HG02870 (cell line): ENCODE measurements around the gene TNRC6C.
"Not testable (repeated sequence)": the region's sequence is repeated elsewhere in the genome, so short reads cannot be mapped to it uniquely, and the experiment has no call there.

Experiments
- ATAC-seq: cut with Tn5 transposase; IDR thresholded peaks from one replicate; pipeline ENCODE4 v1.9.1; 2021; ENCODE audit warnings: mild to moderate bottlenecking, moderate library complexity; ENCODE audit not compliant: unreplicated experiment

Gene TNRC6C

DNA sequence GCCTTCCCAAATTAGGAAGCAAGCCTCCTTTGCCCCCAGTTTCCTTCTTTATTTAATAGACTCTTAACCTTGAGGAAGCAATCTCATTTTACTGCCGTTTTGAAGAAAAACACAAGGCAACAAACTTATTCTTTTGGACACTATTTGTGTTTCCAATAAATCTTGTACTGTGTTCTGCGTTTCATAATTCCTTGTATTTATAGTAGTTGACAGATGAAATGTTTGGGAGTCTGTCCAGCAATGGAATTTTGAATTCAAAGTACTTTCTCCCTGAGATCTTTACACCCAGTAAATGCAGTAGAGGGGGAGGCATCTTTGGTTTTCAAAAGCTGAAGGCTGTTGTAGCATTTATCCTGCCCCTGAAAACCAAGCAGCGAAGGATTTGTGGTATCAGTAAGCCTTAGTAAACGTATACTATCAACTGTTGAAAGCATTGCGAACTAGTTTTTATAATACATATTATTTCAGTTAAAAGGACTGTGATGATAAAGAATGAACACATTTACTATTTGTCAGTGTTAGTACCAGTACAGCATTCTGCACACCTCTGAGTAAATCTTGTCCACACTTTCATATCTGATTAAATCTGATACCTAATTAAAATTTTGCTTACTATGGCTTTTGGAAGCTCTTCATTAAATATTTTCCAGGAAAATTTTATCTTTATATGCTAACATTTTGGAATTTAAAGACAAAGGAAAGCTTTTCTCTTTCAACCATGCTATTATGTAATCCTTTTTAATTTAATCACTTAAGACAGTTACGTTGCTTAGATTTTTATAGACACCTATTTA is 83.1 kb downstream of the TNRC6C start:
- no peak for ATAC-seq

DNA sequence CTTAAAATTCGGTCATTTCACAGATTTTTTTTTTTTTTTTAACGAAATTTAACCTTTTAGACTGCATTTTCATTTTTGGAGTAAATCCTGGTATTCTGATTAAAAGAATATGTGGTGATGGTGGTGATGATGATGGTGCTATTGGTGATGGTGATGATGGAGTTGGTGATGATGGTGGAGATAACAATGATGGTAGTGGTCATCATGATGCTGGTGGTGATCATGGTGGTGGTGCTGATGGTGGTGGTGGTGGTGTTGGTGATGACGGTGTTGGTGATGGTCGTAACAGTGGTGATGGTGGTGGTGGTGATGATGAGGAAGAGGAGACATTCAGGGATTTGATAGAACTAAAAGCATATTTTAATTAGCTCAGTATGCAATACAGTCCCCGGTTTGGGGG is 84.0 kb downstream of the TNRC6C start:
- ATAC-seq: no peak

DNA sequence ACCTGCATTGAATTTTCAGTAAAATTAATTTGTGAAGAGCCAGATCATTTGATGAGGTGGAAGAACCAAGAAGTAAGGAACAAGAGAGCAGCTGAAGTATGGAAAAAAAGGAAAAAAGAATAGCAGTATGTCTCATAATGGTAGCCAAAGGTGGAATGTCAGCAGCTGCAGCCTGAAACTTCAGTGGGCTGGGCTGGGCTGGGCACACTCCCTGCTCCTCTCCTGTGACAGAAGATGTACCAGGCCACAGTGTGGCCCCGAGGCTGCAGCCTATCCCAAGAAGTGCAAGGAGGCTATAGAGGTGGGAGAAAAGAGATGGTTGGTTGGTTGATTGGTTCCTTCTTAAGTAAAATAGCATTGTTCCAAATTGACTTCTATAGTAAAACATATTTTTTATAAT is 84.5 kb downstream of the TNRC6C start:
- ATAC-seq: no peak

DNA sequence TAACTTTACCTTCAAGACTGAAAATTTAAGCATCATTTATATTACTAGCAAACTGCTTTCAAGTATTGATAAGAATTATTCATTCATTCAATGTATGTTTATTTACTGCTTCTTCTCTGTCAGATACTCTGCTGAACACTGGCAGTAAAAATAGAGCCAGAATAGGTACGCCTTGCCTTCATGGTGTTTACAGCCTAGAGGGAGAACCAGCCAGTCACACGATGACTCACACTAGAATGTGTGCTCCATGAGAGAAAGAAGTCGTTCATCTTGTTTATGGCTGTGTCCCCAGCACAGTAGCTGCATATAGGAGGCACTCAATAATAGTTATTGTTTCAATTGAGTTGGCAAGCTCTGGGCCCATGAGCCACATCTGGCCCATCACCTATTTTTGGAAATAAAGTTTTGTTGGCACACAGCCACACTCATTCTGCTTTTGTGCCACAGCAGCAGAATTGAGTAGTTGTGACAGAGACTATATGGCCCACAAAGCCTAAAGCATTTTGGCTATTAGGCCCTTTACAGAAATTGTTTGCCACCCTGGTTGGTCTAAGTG is 85.9 kb downstream of the TNRC6C start:
- ATAC-seq: no peak

DNA sequence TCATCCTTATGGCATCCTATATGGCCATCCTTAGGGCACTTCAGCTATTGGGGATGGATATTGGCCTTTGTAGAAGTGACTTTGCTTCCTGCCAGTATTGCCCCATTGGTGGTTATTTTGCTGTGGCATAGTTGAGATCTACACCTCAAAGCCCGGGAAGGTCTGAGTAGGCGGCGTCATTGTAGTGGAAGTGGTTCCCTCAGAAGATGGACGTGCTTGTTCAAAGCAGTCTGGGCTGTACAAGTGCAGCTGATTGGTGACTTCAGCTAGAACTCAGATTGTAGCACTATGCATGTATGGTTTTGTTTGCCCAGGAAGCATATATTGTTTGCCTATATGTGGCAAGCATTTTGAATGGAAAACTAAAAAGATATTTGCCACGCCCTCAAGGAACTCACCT is 86.8 kb downstream of the TNRC6C start:
- no peak for ATAC-seq

DNA sequence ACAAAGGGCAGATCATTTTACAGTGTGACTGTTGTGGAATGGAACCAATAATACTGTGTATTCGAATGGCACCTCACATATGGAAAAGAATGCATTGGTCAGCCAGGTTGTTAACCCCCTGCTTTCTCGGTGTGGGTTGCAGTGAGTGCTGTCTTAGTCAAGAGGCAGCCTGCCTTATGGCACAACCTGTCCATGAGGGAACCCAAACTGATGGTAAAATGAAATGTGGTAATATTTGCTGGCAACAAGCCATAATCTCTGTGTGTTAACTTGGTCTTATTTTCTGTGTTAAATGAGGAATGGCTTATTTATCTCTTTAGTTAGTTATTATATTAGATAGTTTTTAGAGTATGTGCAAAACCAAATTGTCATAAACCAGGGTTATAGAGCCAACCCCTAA is 88.4 kb downstream of the TNRC6C start:
- ATAC-seq: no peak

DNA sequence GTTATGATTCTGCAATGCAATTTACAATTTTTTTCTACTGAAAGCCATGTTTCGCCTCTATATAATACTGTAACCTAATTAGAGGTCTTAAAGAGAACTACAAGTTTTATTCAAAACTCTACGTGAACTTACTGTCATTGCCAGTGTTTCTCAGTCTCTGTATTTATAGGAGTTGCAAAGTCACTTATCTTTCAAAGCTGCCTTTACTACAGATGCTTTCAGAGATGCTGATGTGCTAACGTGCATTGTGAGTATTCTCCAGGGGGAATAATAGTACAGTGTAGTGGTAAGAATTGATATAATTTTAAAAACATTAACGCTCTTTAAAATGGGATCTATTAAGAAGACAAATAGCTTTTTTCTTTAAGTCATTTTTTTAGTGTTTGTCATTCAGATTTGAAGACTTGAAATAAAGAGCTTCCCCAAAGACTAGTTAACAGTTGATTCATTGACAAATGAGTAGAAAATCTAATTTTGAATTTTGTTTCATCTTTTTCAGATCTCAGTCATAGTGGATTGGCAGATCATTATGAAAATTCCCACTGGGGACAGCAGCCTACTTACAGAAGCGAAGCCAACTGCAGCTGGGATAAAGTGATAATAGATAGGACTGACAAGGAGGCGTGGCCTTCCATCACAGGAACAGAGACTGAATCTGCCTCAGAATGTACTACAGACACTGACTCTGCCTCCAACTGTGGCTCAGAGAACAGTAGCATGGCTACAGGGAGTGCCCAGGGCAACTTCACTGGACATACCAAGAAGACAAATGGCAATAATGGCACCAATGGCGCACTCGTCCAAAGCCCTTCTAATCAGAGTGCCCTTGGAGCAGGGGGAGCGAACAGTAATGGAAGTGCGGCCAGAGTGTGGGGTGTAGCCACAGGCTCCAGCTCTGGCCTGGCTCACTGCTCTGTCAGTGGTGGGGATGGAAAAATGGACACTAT is 90.1 kb downstream of the TNRC6C start:
- no peak for ATAC-seq

DNA sequence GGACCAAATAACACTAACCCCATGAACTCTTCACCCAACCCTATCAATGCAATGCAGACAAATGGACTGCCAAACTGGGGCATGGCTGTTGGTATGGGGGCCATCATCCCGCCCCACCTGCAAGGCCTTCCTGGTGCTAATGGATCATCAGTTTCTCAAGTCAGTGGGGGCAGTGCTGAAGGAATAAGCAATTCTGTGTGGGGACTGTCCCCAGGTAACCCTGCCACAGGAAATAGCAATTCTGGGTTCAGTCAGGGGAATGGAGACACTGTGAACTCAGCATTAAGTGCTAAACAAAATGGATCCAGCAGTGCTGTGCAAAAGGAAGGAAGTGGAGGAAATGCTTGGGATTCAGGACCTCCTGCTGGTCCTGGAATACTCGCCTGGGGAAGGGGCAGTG is 91.1 kb downstream of the TNRC6C start:
- ATAC-seq: no peak

DNA sequence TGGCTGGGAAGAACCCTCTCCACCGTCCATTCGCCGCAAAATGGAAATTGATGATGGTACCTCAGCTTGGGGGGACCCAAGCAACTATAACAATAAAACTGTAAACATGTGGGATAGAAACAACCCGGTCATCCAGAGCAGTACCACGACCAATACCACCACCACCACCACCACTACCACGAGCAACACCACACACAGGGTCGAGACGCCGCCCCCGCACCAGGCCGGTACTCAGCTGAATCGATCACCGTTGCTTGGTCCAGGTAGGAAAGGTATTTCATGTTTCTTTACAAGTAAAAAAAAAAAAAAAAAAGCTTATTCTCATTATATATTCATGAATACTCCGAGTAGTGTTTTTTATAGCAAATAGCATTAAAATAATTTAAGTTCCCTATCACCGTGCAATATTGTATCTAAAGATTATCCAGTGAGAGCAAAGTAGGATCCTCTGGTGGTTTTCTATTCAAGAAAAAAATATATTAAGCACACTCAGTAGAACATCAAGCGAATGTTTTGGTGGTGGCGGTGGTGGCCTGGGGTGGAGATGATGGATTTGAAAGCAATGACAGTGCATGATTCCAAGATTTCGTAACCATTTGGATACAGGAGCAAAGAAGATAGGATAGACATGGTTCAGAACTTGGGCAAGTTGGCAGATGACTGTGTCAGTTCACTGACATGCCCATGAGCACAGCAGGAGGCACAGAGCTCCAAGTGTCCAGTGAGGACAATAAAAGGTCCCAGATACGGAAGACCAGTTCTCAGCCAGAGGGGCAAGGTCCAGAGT is 92.9 kb downstream of the TNRC6C start:
- ATAC-seq: no peak

DNA sequence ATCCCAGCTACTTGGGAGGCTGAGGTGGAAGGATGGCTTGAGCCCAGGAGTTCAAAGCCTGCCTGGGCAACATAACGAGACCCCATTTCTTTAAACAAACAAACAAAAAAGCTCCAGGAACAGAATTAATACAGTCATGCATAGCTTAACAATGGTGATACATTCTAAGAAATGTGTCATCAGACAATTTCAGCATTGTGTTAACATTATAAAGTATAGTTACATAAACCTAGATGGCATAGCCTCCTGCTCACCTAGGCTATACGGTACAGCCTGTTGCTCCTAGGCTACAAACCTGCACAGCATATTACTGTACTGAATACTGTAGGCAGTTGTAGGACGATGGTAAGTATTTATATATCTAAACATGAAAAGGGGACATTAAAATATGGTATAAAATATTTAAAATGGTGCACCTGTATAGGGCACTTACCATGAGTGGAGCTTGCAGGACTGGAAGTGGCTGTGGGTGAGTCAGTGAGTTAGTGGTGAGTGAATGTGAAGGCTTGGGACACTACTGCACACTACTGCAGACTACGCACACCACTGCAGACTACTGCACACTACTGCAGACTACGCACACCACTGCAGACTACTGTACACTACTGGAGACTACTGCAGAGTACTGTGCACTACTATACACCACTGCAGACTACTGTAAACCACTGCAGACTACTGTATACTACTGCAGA is 95.4 kb downstream of the TNRC6C start:
- no peak for ATAC-seq

DNA sequence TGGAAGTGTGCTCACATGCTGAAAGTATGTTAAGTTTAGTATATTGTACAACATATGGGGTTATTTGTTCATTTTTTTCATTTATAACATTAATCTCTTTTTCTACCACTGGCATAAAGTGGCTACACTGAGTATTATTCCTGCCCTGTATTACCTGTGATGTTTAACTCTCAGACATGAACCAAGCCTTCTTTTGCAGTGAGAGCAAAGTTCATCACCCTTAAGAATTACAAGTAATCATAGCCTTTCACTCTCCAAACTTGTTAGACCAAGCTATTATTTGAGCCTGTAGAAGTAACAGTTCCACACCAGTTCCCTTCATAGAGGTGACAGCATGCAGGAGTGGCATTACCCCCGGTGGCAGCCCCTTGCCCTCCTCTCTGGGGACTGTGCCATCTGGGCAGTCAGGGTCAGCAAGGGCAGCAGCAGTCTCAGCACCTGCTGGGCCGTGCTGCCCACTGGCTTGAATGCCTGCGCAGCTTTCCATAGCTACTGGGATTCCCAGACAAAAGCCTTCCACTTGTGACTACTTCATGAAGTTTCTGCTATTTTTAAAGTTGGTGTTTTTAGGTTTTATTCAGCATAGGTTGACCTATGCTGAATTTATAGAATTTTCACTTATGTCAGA is 98.7 kb downstream of the TNRC6C start:
- no peak for ATAC-seq

DNA sequence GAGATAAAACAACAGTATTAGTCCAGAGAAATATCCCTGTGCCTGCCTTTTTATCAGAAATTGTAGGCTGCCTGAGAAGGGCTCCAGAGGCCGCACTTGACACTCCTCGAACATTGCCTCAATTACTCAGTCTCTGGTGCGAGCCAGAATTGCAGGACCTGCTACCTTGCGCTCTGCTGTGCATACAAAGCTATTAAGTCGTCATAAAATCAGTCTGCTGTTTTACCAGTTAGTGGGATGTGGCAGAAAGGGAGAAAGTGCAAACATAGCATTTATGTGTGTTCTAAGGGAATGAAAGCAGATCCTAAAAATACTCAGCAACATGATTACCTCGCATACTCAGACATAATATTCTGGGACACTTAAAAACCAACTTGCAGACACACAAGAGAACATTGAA is 99.5 kb downstream of the TNRC6C start:
- ATAC-seq: no peak

DNA sequence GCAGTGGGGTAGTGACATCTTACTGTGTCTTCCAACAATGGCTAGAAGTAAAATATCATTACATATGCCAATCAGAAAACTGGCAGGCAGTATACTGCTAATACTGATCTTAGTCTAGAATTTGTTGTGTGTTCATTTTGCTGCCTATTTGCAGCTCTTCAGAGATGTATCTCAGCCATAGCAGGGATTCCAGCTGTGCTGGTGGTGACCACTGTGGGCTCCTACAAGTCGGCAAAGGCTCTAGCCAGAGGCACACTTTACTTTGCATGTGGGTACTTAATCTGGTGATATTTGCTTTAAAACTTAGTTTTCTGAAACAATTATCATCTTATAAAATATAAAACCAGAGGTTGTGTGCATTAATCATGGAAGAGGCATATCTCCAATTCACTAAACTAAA is 100.1 kb downstream of the TNRC6C start:
- ATAC-seq: no peak

DNA sequence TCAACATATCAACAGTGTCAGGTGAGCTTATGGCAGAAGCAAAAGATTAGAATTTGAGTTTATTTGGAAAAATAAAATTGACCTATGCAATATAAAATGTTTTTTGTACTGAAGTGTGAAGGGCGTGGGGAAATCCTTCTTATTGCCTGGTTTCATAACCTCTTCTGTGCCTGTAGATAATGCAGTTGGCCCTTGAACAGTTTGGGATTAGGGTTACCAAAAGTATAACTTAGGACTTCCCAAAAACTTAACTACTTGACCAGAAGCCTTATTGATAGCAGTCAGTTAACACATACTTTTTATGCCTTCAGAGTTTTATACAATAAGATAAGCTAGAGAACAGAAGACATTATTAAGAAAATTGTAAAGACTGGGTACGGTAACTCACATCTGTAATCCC is 104.1 kb downstream of the TNRC6C start:
- ATAC-seq: no peak

DNA sequence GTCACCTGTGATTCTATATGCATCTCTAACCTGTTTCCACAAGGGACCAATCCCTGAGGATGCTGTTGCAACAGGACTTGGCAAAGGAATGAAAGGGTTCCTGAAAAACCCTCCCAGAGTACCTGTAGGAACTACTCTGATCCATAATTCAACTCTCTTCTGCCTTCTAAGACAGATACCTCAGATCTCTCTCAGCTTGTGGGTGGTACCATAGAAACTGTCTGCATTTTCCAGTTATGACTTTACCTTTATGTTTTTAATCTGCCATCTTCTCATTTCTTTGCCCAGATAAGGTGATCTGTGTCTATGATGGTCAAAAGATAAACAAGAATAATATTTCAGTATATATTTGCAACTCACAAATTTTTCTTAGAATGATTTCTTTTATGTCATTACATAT is 105.0 kb downstream of the TNRC6C start:
- ATAC-seq: no peak

DNA sequence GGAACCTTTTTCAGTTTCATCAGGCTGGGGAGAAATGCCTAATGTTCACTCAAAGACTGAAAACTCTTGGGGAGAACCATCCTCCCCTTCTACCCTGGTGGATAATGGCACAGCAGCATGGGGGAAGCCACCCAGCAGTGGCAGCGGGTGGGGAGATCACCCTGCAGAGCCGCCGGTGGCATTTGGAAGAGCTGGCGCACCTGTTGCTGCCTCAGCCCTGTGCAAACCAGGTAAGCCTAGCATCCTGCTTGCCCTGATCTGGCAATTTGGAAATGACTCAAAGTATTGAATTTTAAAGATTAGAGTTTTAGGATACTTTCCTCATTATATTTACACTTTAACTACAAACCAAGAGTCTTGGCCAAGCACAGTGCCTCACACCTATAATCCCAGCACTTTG is 106.2 kb downstream of the TNRC6C start:
- ATAC-seq: no peak

DNA sequence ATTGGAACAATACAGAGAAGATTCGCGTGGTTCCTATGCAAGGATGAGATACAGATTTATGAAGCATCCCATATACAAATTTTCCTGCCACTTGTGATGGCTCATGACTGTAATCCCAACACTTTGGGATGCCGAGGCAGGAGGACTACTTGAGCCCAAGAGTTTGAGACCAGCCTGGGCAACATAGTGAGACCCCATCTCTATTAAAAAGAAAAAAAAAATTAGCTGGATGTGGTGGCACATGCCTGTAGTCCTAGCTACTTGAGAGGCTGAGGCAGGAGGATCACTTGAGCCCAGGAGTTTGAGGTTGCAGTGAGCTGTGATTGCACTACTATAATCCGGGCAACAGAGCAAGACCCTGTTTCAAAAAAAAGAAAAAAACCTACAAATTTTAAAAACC is 108.5 kb downstream of the TNRC6C start:
- not testable (repeated sequence) for ATAC-seq

DNA sequence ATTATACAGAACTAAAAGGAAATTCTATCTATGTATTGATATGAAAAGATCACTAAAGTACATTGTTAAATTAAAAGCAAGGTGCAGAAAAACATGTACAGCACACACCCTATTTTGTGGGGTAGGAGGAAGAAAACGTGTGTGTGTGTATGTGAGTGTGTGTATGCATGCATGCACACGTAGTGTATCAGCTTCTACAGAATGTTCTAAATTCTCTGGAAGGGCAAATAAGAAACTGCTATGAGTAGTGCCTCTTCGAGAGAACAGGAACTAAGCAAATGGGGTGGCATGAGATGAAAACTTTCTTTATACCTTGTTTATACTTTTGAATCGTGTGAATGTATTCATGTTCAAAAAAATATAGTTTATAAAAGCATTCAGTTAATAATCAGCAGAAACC is 111.2 kb downstream of the TNRC6C start:
- no peak for ATAC-seq

DNA sequence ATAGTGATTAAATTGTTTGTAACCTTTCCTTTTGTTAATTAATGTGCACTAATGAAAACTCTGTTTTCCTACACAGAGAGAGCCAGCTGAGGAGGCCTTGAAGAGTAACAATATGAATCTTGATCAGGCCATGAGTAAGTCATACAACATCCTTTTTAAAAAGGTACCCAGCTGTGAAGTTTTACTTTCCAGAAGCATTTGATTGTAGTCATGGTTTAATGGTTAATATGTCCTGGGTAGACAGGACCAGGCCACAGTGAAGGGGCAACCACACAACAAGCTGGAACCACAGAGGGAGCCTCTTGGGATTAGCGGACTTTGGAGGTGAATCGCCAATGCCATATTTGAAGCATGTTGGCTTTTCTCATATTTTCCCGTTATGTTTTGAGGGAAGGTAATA is 114.5 kb downstream of the TNRC6C start:
- ATAC-seq: no peak

DNA sequence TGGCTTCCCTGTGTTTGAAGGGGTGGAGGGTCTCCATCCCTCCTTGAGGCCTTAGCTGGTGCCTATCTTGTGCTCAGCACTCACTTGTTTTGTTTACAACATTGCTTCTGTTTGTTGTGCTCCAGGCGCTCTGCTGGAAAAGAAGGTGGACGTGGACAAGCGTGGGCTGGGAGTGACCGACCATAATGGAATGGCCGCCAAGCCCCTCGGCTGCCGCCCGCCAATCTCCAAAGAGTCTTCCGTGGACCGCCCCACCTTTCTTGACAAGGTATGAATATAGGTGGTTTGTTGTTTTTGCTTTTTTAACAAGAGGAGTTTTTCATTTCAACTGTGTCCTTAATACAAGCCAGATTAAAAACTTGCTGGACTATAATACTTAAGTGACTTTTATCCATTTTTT is 116.5 kb downstream of the TNRC6C start:
- ATAC-seq: no peak
